PC-9 (cell line): ENCODE results near the gene DIAPH2. TPM values are rescaled to one million over a fixed set of nuclear protein-coding genes. Genes with fewer than 3 reads are reported as not detected.

Experiments used
- BruUV-seq: library from RNA; stranded (reverse); fragments of 400-500 nt; replicated peaks from 2 replicates; lab custom pipeline; 2021; lab: Mats Ljungman, UMichigan
- CTCF ChIA-PET: fragments of 300-600 bp; sonication (Branson Sonifier 250); formaldehyde crosslinking; loops from one replicate; lab custom pipeline; 2022; ENCODE audit warnings: antibody characterized with exemption; lab: Charles Lee
- POLR2A ChIA-PET: fragments of 300-600 bp; sonication (Branson Sonifier 250); formaldehyde crosslinking; loops from one replicate; lab custom pipeline; 2022; ENCODE audit warnings: antibody characterized with exemption; ENCODE audit not compliant: unreplicated experiment; lab: Charles Lee
- DNase-seq, 2 experiments: peaks; one replicate each; pipeline versions ENCODE4 v3.0.0 to v3.0.0-alpha.2; 2015 to 2022; ENCODE audit warnings: mixed read lengths in 1 of 2
- H2AFZ ChIP-seq: fragments of 200-600 bp; sonication (generic); 2 replicates; pipeline ENCODE4 v1.8.1; 2017; ENCODE audit warnings: antibody characterized with exemption
- H3F3A ChIP-seq: fragments of 200-600 bp; sonication (generic); 2 replicates; pipeline ENCODE4 v1.8.1; 2017; ENCODE audit warnings: antibody characterized with exemption, mild to moderate bottlenecking, low read depth; ENCODE audit not compliant: insufficient read depth
- H3K27ac ChIP-seq: fragments of 200-600 bp; sonication (generic); 2 replicates; pipeline ENCODE4 v1.6.1; 2016; ENCODE audit warnings: mixed run types
- H3K27me3 ChIP-seq: fragments of 200-600 bp; sonication (generic); 2 replicates; pipeline ENCODE4 v1.6.1; 2016; ENCODE audit warnings: low read depth, mixed run types; ENCODE audit not compliant: insufficient read depth
- H3K36me3 ChIP-seq: fragments of 200-600 bp; sonication (generic); 2 replicates; pipeline ENCODE4 v1.6.1; 2016; ENCODE audit warnings: low read depth, mixed run types
- H3K4me1 ChIP-seq: fragments of 200-600 bp; sonication (generic); replicated peaks from 2 replicates; pipeline ENCODE4 v1.6.1; 2016; ENCODE audit warnings: mixed run types; ENCODE audit not compliant: insufficient read depth
- H3K4me2 ChIP-seq: fragments of 200-600 bp; sonication (generic); 2 replicates; pipeline ENCODE4 v1.6.1; 2017; ENCODE audit warnings: mixed run types
- H3K4me3 ChIP-seq: fragments of 200-600 bp; sonication (generic); 2 replicates; pipeline ENCODE4 v1.6.1; 2016; ENCODE audit warnings: mixed run types
- H3K79me2 ChIP-seq: fragments of 200-600 bp; sonication (generic); 2 replicates; pipeline ENCODE4 v1.6.1; 2017; ENCODE audit warnings: low read depth, mixed run types
- H3K9me2 ChIP-seq: fragments of 200-600 bp; sonication (generic); 2 replicates; pipeline ENCODE4 v1.8.1; 2017; ENCODE audit warnings: mild to moderate bottlenecking; ENCODE audit not compliant: insufficient read depth
- H3K9me3 ChIP-seq: fragments of 200-600 bp; sonication (generic); 2 replicates; pipeline ENCODE4 v1.8.1; 2016; ENCODE audit warnings: low read depth; ENCODE audit not compliant: insufficient read depth
- H4K20me1 ChIP-seq: fragments of 200-600 bp; sonication (generic); 2 replicates; pipeline ENCODE4 v1.8.1; 2017; ENCODE audit not compliant: insufficient read depth
- EZH2 ChIP-seq: fragments of 200-600 bp; sonication (generic); IDR thresholded peaks from 2 replicates; pipeline ENCODE4 v1.8.0; 2017; ENCODE audit warnings: antibody characterized with exemption, low read depth
- intact Hi-C: fragments of 100-400 bp; cut with micrococcal nuclease; formaldehyde crosslinking; loops from one replicate; pipeline ENCODE4 v1.10.0; 2022; ENCODE audit not compliant: unreplicated experiment
- total RNA-seq: library from RNA; stranded (reverse); gene quantifications from 2 replicates; pipeline ENCODE4 v1.2.3, GENCODE V29; 2021
- TF ChIP-seq, protein P1 (sequence below): fragments of 200-600 bp; sonication (generic); conservative IDR thresholded peaks from 2 replicates; pipeline ENCODE4 v1.6.1; 2017; ENCODE audit warnings: mixed run types, antibody characterized with exemption, mild to moderate bottlenecking, moderate library complexity

Gene DIAPH2
- total RNA-seq, 1 experiment from 2014 or later = 12.0 TPM

GRCh38 chrX:96834137-96834536 is 149.5 kb downstream of the DIAPH2 start:
- H3K27me3 ChIP-seq = no peaks in the 10 kb centered on the region
- TF ChIP-seq, protein P1, sequence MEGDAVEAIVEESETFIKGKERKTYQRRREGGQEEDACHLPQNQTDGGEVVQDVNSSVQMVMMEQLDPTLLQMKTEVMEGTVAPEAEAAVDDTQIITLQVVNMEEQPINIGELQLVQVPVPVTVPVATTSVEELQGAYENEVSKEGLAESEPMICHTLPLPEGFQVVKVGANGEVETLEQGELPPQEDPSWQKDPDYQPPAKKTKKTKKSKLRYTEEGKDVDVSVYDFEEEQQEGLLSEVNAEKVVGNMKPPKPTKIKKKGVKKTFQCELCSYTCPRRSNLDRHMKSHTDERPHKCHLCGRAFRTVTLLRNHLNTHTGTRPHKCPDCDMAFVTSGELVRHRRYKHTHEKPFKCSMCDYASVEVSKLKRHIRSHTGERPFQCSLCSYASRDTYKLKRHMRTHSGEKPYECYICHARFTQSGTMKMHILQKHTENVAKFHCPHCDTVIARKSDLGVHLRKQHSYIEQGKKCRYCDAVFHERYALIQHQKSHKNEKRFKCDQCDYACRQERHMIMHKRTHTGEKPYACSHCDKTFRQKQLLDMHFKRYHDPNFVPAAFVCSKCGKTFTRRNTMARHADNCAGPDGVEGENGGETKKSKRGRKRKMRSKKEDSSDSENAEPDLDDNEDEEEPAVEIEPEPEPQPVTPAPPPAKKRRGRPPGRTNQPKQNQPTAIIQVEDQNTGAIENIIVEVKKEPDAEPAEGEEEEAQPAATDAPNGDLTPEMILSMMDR = no peak
- TF ChIP-seq EZH2 = no peak
- peaks cover 5% of the 10 kb centered on the region for H3K4me1 ChIP-seq
- no peaks in the 10 kb centered on the region for H3K36me3 ChIP-seq
- POLR2A ChIA-PET = no interaction called here
- BruUV-seq = no TSS peak
- intact Hi-C loops = no loop called here
- DNase-seq = no peak
- no peaks in the 10 kb centered on the region for H3K9me3 ChIP-seq
- no peak overlapping the region for H3K4me3 ChIP-seq
- H3F3A ChIP-seq = no peaks in the 10 kb centered on the region
- H3K9me2 ChIP-seq = no peaks in the 10 kb centered on the region
- no peak overlapping the region for H2AFZ ChIP-seq
- H3K79me2 ChIP-seq = no peaks in the 10 kb centered on the region
- H4K20me1 ChIP-seq = no peaks in the 10 kb centered on the region
- no peak overlapping the region for H3K27ac ChIP-seq
- no peak overlapping the region for H3K4me2 ChIP-seq
- CTCF ChIA-PET = no interaction called here

GRCh38 chrX:96835660-96836289 is 151.1 kb downstream of the DIAPH2 start:
- DNase-seq = no peak

GRCh38 chrX:96837808-96838207 is 153.2 kb downstream of the DIAPH2 start:
- peak; percentile 4 to 74 for DNase-seq
- H3K4me2 ChIP-seq = peak overlapping the region; percentile 23; the same call in 1 of the 2 replicates
- POLR2A ChIA-PET = no interaction called here
- no TSS peak for BruUV-seq
- intact Hi-C loops = no loop called here
- CTCF ChIA-PET = no interaction called here
- H3K9me3 ChIP-seq = no peaks in the 10 kb centered on the region
- H3K4me3 ChIP-seq = no peak overlapping the region
- H4K20me1 ChIP-seq = no peaks in the 10 kb centered on the region
- H3K27me3 ChIP-seq = no peaks in the 10 kb centered on the region
- no peaks in the 10 kb centered on the region for H3K36me3 ChIP-seq
- H3K4me1 ChIP-seq = peaks cover 5% of the 10 kb centered on the region
- H3K9me2 ChIP-seq = no peaks in the 10 kb centered on the region
- H3K79me2 ChIP-seq = no peaks in the 10 kb centered on the region
- H3K27ac ChIP-seq = no peak overlapping the region
- H2AFZ ChIP-seq = no peak overlapping the region
- no peaks in the 10 kb centered on the region for H3F3A ChIP-seq
- no peak for TF ChIP-seq EZH2
- TF ChIP-seq, protein P1 = no peak

More at GRCh38 chrX:96835660-96836289, 151.1 kb downstream of the DIAPH2 start:
- ChIA-PET POLR2A (no interaction called here), CTCF (no interaction called here)
- H3K9me3 ChIP-seq = no peaks in the 10 kb centered on the region
- H3K9me2 ChIP-seq = no peaks in the 10 kb centered on the region
- no peaks in the 10 kb centered on the region for H4K20me1 ChIP-seq
- no peaks in the 10 kb centered on the region for H3K79me2 ChIP-seq
- H3K27me3 ChIP-seq = no peaks in the 10 kb centered on the region
- H3K36me3 ChIP-seq = no peaks in the 10 kb centered on the region
- BruUV-seq = no TSS peak
- H3F3A ChIP-seq = no peaks in the 10 kb centered on the region
- H3K4me1 ChIP-seq = peaks cover 5% of the 10 kb centered on the region
- H2AFZ ChIP-seq = no peak overlapping the region
- H3K4me2 ChIP-seq = no peak overlapping the region
- intact Hi-C loops = no loop called here
- no peak overlapping the region for H3K27ac ChIP-seq
- H3K4me3 ChIP-seq = no peak overlapping the region
- no peak for TF ChIP-seq EZH2
- TF ChIP-seq, protein P1 = no peak
